Body of pancreas (tissue), 4 donors: Measurements from ENCODE around the gene DZIP1.

Source experiments
- CTCF ChIP-seq, 7 experiments: fragments of 450-650 bp in 4 of 7; fragments of 200-600 bp in 3 of 7; sonication (generic) in 3 of 7; IDR thresholded peaks; one replicate each; pipeline ENCODE4 v1.5.1; 2016 to 2019; ENCODE audit warnings: antibody characterized with exemption in 7 of 7
- POLR2A ChIP-seq, 3 donors: fragments of 450-650 bp; IDR thresholded peaks; one replicate each; pipeline ENCODE4 v1.6.1; 2016; ENCODE audit warnings: antibody characterized with exemption in 3 of 3, mild to moderate bottlenecking in 2 of 3

GRCh38 chr13:95614641-95615245 is 29.8 kb downstream of the DZIP1 start:
- TF ChIP-seq CTCF (IDR thresholded peaks at IDR 0.05) (peak in 5 of 7 experiments; percentile 15 to 56 (median 50)), POLR2A (IDR thresholded peaks at IDR 0.05) (no peak)
